ENCODE measurements around the gene ARHGAP45. TPM values are rescaled to one million over a fixed set of nuclear protein-coding genes. Genes with fewer than 3 reads are reported as not detected.

ARHGAP45 gene
- polyA plus RNA-seq, 6 donors from 2014 or later: 181 to 432 (median 210) TPM

- H3K4me1 Mint-ChIP-seq: peaks cover 32 to 40% (median 38%) of the 10 kb centered on the region in 3 donors
- H3K4me3 Mint-ChIP-seq: peak overlapping the region; percentile 87 to 97 (median 94)
- H3K36me3 Mint-ChIP-seq: no peaks in the 10 kb centered on the region
- ATAC-seq (ENCODE audit: low read depth in 2 of 2) (no peak), DNase-seq (no peak)
- peak overlapping the region in 5 of 6 donors; percentile 56 to 92 (median 66) for H3K27ac Mint-ChIP-seq
- no peaks in the 10 kb centered on the region for H3K27me3 Mint-ChIP-seq
- peaks cover 0 to 1% (median 0%) of the 10 kb centered on the region in 7 donors for H3K9me3 Mint-ChIP-seq
Measured at GRCh38 chr19:1093811-1094553, 27.0 kb downstream of the ARHGAP45 start.

GRCh38 chr19:1094655-1094977 lies 27.6 kb downstream of the ARHGAP45 start:
- Mint-ChIP-seq H3K9me3 (peaks cover 0 to 1% (median 0%) of the 10 kb centered on the region in 7 donors), H3K36me3 (no peaks in the 10 kb centered on the region), H3K4me3 (peak overlapping the region; percentile 87 to 97 (median 94)), H3K27me3 (no peaks in the 10 kb centered on the region), H3K27ac (peak overlapping the region in 4 of 6 donors; percentile 53 to 92 (median 85)), H3K4me1 (peaks cover 32 to 38% (median 35%) of the 10 kb centered on the region in 3 donors)
- ATAC-seq (ENCODE audit: low read depth in 2 of 2) (no peak), DNase-seq (no peak)

- Mint-ChIP-seq H3K27ac (peak within 1 kb of the TSS; percentile 80 to 96 (median 92)), H3K27me3 (no peaks in the 10 kb centered on the region), H3K9me3 (peaks cover 0 to 1% (median 0%) of the 10 kb centered on the region in 7 donors), H3K36me3 (no peaks in the 10 kb centered on the region), H3K4me3 (peak within 1 kb of the TSS; percentile 87 to 97 (median 94)), H3K4me1 (peaks cover 36 to 43% (median 40%) of the 10 kb centered on the region in 3 donors)
- DNase-seq: peak; percentile 97
- peak; percentile 95 for ATAC-seq (ENCODE audit: low read depth in 2 of 2)
Measured at GRCh38 chr19:1094978-1095701, 28.2 kb downstream of the ARHGAP45 start, which contains the start of gene POLR2E. Gene POLR2E (minus strand): TSS chr19:1095375. CDS start chr19:1095315, 60 bp downstream.

- no peaks in the 10 kb centered on the region for H3K27me3 Mint-ChIP-seq
- H3K4me3 Mint-ChIP-seq: peak overlapping the region in 1 of 8 donors; percentile 67
- peaks cover 41 to 62% (median 53%) of the 10 kb centered on the region in 3 donors for H3K4me1 Mint-ChIP-seq
- peak overlapping the region in 2 of 6 donors; percentile 5 to 74 for H3K27ac Mint-ChIP-seq
- DNase-seq (no peak), ATAC-seq (ENCODE audit: low read depth in 2 of 2) (no peak)
- peaks cover 0 to 1% (median 0%) of the 10 kb centered on the region in 7 donors for H3K9me3 Mint-ChIP-seq
- H3K36me3 Mint-ChIP-seq: no peaks in the 10 kb centered on the region
Measured at GRCh38 chr19:1097810-1098176, 30.8 kb downstream of the ARHGAP45 start.

GRCh38 chr19:1098177-1099051 lies 31.4 kb downstream of the ARHGAP45 start:
- Mint-ChIP-seq H3K27me3 (no peaks in the 10 kb centered on the region), H3K36me3 (no peaks in the 10 kb centered on the region), H3K4me1 (peaks cover 38 to 63% (median 54%) of the 10 kb centered on the region in 3 donors), H3K4me3 (peak overlapping the region in 3 of 8 donors; percentile 3 to 67 (median 44)), H3K9me3 (peaks cover 0 to 1% (median 0%) of the 10 kb centered on the region in 7 donors), H3K27ac (peak overlapping the region in 2 of 6 donors; percentile 78 to 81)
- ATAC-seq (ENCODE audit: low read depth in 2 of 2) (no peak), DNase-seq (no peak)

- no peak for DNase-seq
- Mint-ChIP-seq H3K36me3 (no peaks in the 10 kb centered on the region), H3K4me3 (peak overlapping the region; percentile 39 to 73 (median 62)), H3K9me3 (peaks cover 0 to 1% (median 0%) of the 10 kb centered on the region in 7 donors), H3K27me3 (no peaks in the 10 kb centered on the region), H3K27ac (peak overlapping the region; percentile 64 to 92 (median 80)), H3K4me1 (peaks cover 25 to 45% (median 31%) of the 10 kb centered on the region in 3 donors)
- ATAC-seq (ENCODE audit: low read depth in 2 of 2): no peak
Measured at GRCh38 chr19:1101337-1101698, 34.4 kb downstream of the ARHGAP45 start.

GRCh38 chr19:1102407-1103131 lies 35.6 kb downstream of the ARHGAP45 start:
- H3K36me3 Mint-ChIP-seq: no peaks in the 10 kb centered on the region
- no peaks in the 10 kb centered on the region for H3K27me3 Mint-ChIP-seq
- H3K4me3 Mint-ChIP-seq: peak overlapping the region in 6 of 8 donors; percentile 39 to 84 (median 64)
- peaks cover 23 to 47% (median 31%) of the 10 kb centered on the region in 3 donors for H3K4me1 Mint-ChIP-seq
- ATAC-seq (ENCODE audit: low read depth in 2 of 2) (no peak), DNase-seq (no peak)
- H3K27ac Mint-ChIP-seq: peak overlapping the region; percentile 78 to 97 (median 92)
- peaks cover 0 to 1% (median 0%) of the 10 kb centered on the region in 7 donors for H3K9me3 Mint-ChIP-seq

- Mint-ChIP-seq H3K36me3 (no peaks in the 10 kb centered on the region), H3K27ac (peak overlapping the region; percentile 78 to 97 (median 95)), H3K27me3 (no peaks in the 10 kb centered on the region), H3K9me3 (no peaks in the 10 kb centered on the region), H3K4me1 (peaks cover 17 to 43% (median 25%) of the 10 kb centered on the region in 3 donors), H3K4me3 (peak overlapping the region; percentile 69 to 87 (median 80))
- DNase-seq (no peak), ATAC-seq (ENCODE audit: low read depth in 2 of 2) (no peak)
Measured at GRCh38 chr19:1103132-1103707, 36.3 kb downstream of the ARHGAP45 start.

GRCh38 chr19:1103708-1104310 lies 36.8 kb downstream of the ARHGAP45 start, which contains the start of gene GPX4:
Gene GPX4 (plus strand): TSS chr19:1103994. CDS start chr19:1104044, 50 bp downstream.
- peaks cover 14 to 39% (median 25%) of the 10 kb centered on the region in 3 donors for H3K4me1 Mint-ChIP-seq
- H3K9me3 Mint-ChIP-seq: no peaks in the 10 kb centered on the region
- ATAC-seq (ENCODE audit: low read depth in 2 of 2): peak; percentile 78 to 83
- DNase-seq: peak; percentile 95
- H3K4me3 Mint-ChIP-seq: peak within 1 kb of the TSS; percentile 69 to 91 (median 84)
- peak within 1 kb of the TSS; percentile 89 to 97 (median 95) for H3K27ac Mint-ChIP-seq
- H3K36me3 Mint-ChIP-seq: no peaks in the 10 kb centered on the region
- no peaks in the 10 kb centered on the region for H3K27me3 Mint-ChIP-seq

- Mint-ChIP-seq H3K36me3 (no peaks in the 10 kb centered on the region), H3K27ac (peak overlapping the region; percentile 84 to 96 (median 93)), H3K4me1 (peaks cover 12 to 39% (median 25%) of the 10 kb centered on the region in 3 donors), H3K9me3 (no peaks in the 10 kb centered on the region), H3K27me3 (no peaks in the 10 kb centered on the region), H3K4me3 (peak overlapping the region; percentile 69 to 91 (median 84))
- peak; percentile 91 for DNase-seq
- ATAC-seq (ENCODE audit: low read depth in 2 of 2): peak; percentile 65
Measured at GRCh38 chr19:1104311-1105007, 37.5 kb downstream of the ARHGAP45 start.
